Heart left ventricle (tissue), 16 donors: ENCODE data around the gene FOXL2NB. TPM values are rescaled to one million over a fixed set of nuclear protein-coding genes. Genes with fewer than 3 reads are reported as not detected.

Experiments
- ATAC-seq, 4 donors: fragments of 200-7000 bp; cut with Tn5 transposase; one replicate each; pipeline ENCODE4 v1.9.1; 2020 to 2022; ENCODE audit warnings: moderate library complexity in 4 of 4, mild to moderate bottlenecking in 3 of 4, moderate number of reproducible peaks in 1 of 4
- DNase-seq, 5 donors: peaks; one replicate each; pipeline ENCODE4 v3.0.0-alpha.2; 2020
- H3K27ac ChIP-seq, 12 donors: fragments of 200-600 bp; sonication (generic) in 4 of 12; one replicate each; pipeline versions ENCODE4 v1.5.0 to v1.8.0; 2016 to 2022; ENCODE audit warnings: mild to moderate bottlenecking in 2 of 12
- H3K27me3 ChIP-seq, 9 donors: fragments of 200-600 bp; sonication (generic) in 2 of 9; one replicate each; pipeline versions ENCODE4 v1.5.1 to v1.8.0; 2016 to 2022; ENCODE audit warnings: mild to moderate bottlenecking in 3 of 9
- H3K36me3 ChIP-seq, 9 donors: fragments of 200-600 bp; sonication (generic) in 2 of 9; one replicate each; pipeline versions ENCODE4 v1.5.0 to v1.8.0; 2018 to 2022; ENCODE audit warnings: mild to moderate bottlenecking in 2 of 9
- H3K4me1 ChIP-seq, 12 donors: fragments of 200-600 bp; sonication (generic) in 4 of 12; one replicate each; pipeline versions ENCODE4 v1.5.0 to v1.8.0; 2016 to 2022; ENCODE audit warnings: mild to moderate bottlenecking in 3 of 12
- H3K4me3 ChIP-seq, 12 donors: fragments of 200-600 bp; sonication (generic) in 4 of 12; one replicate each; pipeline versions ENCODE4 v1.5.0 to v1.8.0; 2017 to 2022; ENCODE audit warnings: mild to moderate bottlenecking in 9 of 12, moderate library complexity in 4 of 12
- H3K9me3 ChIP-seq, 12 donors: fragments of 200-600 bp; sonication (generic) in 4 of 12; one replicate each; pipeline versions ENCODE4 v1.5.0 to v1.8.0; 2016 to 2022; ENCODE audit warnings: mild to moderate bottlenecking in 1 of 12
- POLR2A ChIP-seq, 2 donors: fragments of 450-650 bp; IDR thresholded peaks; one replicate each; pipeline ENCODE4 v1.6.1; 2017; ENCODE audit warnings: antibody characterized with exemption in 2 of 2, mild to moderate bottlenecking in 2 of 2, moderate library complexity in 2 of 2
- WGBS, 4 donors: extraction: QIAGEN DNeasy Blood & Tissue Kit in 2 of 4; methylation state at CpG; one replicate each; pipeline versions ENCODE4 v1.1.5 to v1.1.7; 2013 to 2018; 5-methylcytosine and 5-hydroxymethylcytosine counted together
- intact Hi-C, 10 donors: fragments of 100-400 bp; cut with DNase I; formaldehyde crosslinking; loops; one replicate each; pipeline versions ENCODE4 v1.11.1 to v1.14.2; 2022
- polyA plus RNA-seq, 2 donors: library from polyadenylated mRNA; stranded (reverse); fragments of 200-250 nt; gene quantifications; one replicate each; pipeline ENCODE4 v1.2.3, GENCODE V29; 2013
- total RNA-seq, 9 donors: library from RNA; depleted of rRNA in 2 of 9; stranded (reverse); fragments of >200 nt in 2 of 9; fragmentation: NEBNext Ultra II Directional in 3 of 9; extraction: Animal tissue kit (Norgen Biotek cat#: 25700) in 3 of 9; gene quantifications; one replicate each; pipeline versions ENCODE4 v1.1.0 to v1.2.4, GENCODE V29; 2016 to 2023
- TF ChIP-seq, protein P1 (sequence below), 12 donors: fragments of 200-600 bp; sonication (generic) in 4 of 12; IDR thresholded peaks; one replicate each; pipeline versions ENCODE4 v1.5.0 to v1.8.0; 2018 to 2022; ENCODE audit warnings: antibody characterized with exemption in 12 of 12, mild to moderate bottlenecking in 5 of 12
- donor health status: ischemic (EF 13 %, LVEDD 7.1; RV severe dilation, severe dysfunction).
- donor health status: healthy with polysubstance abuse.
- donor health status: DM: no; HTN: yes; CAD: no.
- donor health status: DM: no; HTN: no; CAD: no.
- donor health status: ischemic (EF 25% LVEDD 6.9; RV normal size, moderate dysfunction).
- donor health status: ischemic (EF 25% LVEDD 5.7; RV mildly dilated, moderate dysfunction).
- donor health status: healthy.
- donor health status: DM: yes; HTN: yes; CAD: no.
- donor health status: ischemic (EF 35%, LVEDD 5.7; RV mildly dilated, moderate dysfunction).
- donor health status: nonischemic (EF 11% LVEDD 7.7; RV severe dilation, severe dysfunction).
- donor health status: DM: yes; HTN: yes; CAD: no.
- donor health status: PGD.
- donor health status: ischemic (EF 29% LVEDD 5.4; RV normal size, mild dysfunction).
- donor health status: nonischemic (EF 23%, LVEDD 6.1; RV moderate dilation, normal function).

Gene FOXL2NB
- total and polyA plus RNA-seq, 11 donors = 0.25 TPM; not detected in 10

DNA sequence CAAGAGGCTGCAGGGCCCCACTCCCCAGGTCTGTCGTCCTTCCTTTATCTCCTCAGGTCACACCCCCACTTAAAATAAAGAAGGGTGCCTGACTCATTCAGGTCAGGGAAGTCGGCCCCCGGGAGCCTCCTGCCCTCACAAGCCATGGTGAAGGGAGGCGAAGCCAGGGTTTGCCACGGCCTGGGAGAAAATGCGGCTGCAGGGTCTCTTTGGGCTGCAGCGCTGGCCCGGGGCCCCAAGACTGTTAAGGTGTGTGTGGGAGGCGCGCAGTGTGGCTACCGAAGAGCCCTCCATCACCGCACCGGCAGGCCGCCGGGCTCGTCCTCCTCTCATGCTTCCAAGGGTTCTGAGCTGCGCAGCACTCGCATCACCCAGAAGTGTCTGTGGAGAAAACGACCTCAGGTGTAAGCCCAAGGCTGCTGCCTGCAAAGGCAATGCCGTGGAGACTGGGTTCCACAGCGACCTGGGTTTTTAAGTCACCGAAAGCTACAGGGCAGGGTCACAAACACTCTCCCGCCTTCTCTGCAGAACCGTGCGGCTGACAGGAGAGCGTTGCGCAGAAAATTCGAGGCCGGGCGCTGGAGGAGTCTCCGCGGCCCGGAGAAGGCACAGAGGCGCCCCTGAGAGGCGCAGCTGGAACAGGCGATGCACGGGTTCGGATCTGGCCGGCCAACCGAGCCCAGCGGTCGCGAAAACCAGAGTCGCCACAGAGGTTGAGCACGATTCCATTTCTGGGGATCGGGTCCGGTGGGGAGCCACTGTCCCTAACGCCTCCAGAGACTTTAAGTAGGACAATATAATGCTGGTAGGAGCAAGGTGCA, 8.8 kb upstream of the FOXL2NB start:
- no peak overlapping the region for H3K4me3 ChIP-seq
- ATAC-seq = no peak

DNA sequence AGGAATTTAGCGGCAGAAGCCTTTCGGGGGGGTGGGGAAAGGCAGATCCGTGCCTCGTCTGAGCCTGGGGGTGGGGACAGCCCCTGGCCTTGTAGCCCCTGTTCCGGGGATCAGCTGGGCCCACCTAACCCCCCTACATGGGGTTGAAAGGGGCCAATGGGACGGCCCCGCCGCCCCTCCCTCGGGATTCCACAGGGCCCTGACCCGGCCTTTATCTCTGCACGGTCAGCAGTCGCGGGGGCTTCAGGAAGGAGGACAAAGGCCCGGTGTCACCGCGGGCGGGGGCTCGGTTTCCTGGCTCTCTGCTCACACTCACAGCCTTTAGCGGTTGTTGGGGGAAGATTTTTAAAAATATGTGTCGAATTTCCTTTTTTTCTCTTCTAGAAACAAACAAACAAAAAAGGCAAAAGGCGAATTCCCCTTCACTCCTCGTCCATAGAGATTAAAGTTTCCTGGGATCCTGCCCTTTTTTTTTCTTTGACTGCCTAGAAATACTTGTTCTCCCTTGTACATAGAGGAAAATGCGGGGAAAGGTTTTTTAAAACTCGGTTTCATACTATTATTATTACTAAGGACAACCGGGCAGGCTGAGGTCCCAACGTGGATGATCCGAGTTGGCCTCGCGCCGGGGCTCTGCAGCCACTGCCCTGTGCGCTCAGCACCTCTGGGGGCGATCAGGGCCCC, 8.0 kb upstream of the FOXL2NB start:
- H3K4me3 ChIP-seq = no peak overlapping the region

More for the DNA sequence above, 8.8 kb upstream of the FOXL2NB start:
- no peak for DNase-seq
- intact Hi-C loops = loop anchor here in 6 of 10 donors (2.0 to 5.0 kb wide), 3 partner anchors 389 to 394 kb away; no protein-coding TSS in a partner anchor
- Histone ChIP-seq H3K36me3 (no peaks in the 10 kb centered on the region), H3K9me3 (no peaks in the 10 kb centered on the region), H3K27me3 (peaks cover 66 to 89% (median 75%) of the 10 kb centered on the region in 9 donors), H3K27ac (no peak overlapping the region), H3K4me1 (peaks cover 0 to 46% (median 38%) of the 10 kb centered on the region in 12 donors)
- TF ChIP-seq, protein P1, sequence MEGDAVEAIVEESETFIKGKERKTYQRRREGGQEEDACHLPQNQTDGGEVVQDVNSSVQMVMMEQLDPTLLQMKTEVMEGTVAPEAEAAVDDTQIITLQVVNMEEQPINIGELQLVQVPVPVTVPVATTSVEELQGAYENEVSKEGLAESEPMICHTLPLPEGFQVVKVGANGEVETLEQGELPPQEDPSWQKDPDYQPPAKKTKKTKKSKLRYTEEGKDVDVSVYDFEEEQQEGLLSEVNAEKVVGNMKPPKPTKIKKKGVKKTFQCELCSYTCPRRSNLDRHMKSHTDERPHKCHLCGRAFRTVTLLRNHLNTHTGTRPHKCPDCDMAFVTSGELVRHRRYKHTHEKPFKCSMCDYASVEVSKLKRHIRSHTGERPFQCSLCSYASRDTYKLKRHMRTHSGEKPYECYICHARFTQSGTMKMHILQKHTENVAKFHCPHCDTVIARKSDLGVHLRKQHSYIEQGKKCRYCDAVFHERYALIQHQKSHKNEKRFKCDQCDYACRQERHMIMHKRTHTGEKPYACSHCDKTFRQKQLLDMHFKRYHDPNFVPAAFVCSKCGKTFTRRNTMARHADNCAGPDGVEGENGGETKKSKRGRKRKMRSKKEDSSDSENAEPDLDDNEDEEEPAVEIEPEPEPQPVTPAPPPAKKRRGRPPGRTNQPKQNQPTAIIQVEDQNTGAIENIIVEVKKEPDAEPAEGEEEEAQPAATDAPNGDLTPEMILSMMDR (IDR thresholded peaks at IDR 0.05) = no peak
- no peak for TF ChIP-seq POLR2A (IDR thresholded peaks at IDR 0.05)
- WGBS, 4 donors = 2 to 4% (median 3%) methylated on average over 21 to 48 of the region's 48 CpGs

DNA sequence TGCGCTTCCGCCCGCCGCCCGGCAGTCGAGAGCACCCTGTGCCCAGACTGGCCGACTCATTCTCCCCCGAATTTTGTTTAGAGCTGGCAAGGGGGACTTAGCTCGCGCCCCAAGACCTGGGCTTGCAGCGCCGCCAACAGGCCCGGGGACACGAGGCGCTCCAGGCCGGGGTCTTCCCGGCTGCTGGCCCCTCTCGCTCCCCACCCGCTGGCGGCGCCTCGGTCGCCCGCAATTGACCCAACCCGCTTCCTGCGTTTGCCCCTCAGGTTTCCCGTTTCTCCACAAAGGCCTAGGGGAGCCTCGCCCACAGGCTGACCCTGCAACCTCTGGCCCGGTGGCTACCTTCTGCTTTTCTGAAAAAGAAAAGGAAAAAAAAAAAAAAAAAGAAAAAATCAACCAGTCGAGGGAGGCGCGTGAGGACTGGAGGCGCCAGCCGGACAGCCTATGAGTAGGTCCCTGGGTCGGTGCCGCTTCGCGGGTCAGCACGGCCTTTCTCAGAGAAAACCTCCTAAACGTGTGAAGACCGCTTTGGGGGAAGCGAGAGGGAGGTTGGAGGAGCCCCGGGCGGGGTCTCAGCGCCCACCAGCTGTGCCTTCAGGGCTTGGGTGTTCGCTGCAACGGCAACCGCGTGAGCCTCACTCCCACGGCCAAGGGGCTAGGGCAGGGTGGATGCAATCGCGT, 7.3 kb upstream of the FOXL2NB start:
- peaks cover 80 to 95% (median 90%) of the 10 kb centered on the region in 9 donors for H3K27me3 ChIP-seq
- no peak overlapping the region for H3K27ac ChIP-seq
- no peak for DNase-seq
- H3K36me3 ChIP-seq = no peaks in the 10 kb centered on the region
- H3K4me3 ChIP-seq = peak overlapping the region in 2 of 12 donors; percentile 0 to 12
- no peaks in the 10 kb centered on the region for H3K9me3 ChIP-seq
- H3K4me1 ChIP-seq = peaks cover 0 to 52% (median 44%) of the 10 kb centered on the region in 12 donors
- no peak for ATAC-seq
- no peak for TF ChIP-seq POLR2A (IDR thresholded peaks at IDR 0.05)
- TF ChIP-seq, protein P1 (IDR thresholded peaks at IDR 0.05) = no peak
- intact Hi-C loops = loop anchor here in 6 of 10 donors (2.0 to 5.0 kb wide), 3 partner anchors 388 to 393 kb away; no protein-coding TSS in a partner anchor
- WGBS, 4 donors = 3 to 6% (median 6%) methylated on average over 46 to 52 of the region's 52 CpGs

More for the DNA sequence above, 8.0 kb upstream of the FOXL2NB start:
- TF ChIP-seq, protein P1 (IDR thresholded peaks at IDR 0.05) = no peak
- no peak for TF ChIP-seq POLR2A (IDR thresholded peaks at IDR 0.05)
- Histone ChIP-seq H3K27ac (no peak overlapping the region), H3K27me3 (peaks cover 74 to 95% (median 83%) of the 10 kb centered on the region in 9 donors), H3K9me3 (no peaks in the 10 kb centered on the region), H3K36me3 (no peaks in the 10 kb centered on the region), H3K4me1 (peaks cover 0 to 46% (median 38%) of the 10 kb centered on the region in 12 donors)
- ATAC-seq = no peak
- WGBS, 4 donors = 4 to 8% (median 6%) methylated on average over 29 to 32 of the region's 32 CpGs
- DNase-seq = no peak
- intact Hi-C loops = loop anchor here in 6 of 10 donors (2.0 to 5.0 kb wide), 3 partner anchors 388 to 393 kb away; no protein-coding TSS in a partner anchor
